Peyer's patch (tissue), 4 donors: Measurements from ENCODE around the gene SENP5.

Experiments
- POLR2A ChIP-seq, 2 donors: fragments of 450-650 bp; IDR thresholded peaks; one replicate each; pipeline ENCODE4 v1.5.1; 2017; ENCODE audit warnings: antibody characterized with exemption in 2 of 2, mild to moderate bottlenecking in 2 of 2, moderate library complexity in 2 of 2
- TF ChIP-seq, protein P1 (sequence below), 6 experiments: fragments of 450-650 bp in 4 of 6; fragments of 200-600 bp in 2 of 6; sonication (generic) in 1 of 6; IDR thresholded peaks; one replicate each; pipeline ENCODE4 v1.5.1; 2017 to 2019; ENCODE audit warnings: antibody characterized with exemption in 6 of 6, mild to moderate bottlenecking in 3 of 6, moderate library complexity in 1 of 6

DNA sequence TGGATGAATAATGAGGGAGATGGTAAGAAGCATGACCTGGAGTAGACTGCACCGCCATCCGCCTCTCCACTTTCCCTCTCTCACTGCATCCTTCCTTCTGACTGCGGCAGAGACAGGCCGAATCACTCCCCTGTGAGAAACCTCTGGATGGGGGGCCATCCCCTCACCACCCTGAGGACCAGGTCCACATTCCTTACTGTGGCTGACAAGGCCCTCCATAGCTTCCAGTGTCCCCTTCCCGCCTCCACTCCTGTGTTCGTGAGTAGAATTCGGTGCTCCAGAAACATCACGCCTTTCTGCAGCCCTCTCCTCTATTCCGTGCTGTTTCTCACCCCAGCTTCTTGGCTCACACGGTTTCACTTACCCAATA, 98.1 kb downstream of the SENP5 start:
- no peak for TF ChIP-seq POLR2A (IDR thresholded peaks at IDR 0.05)
- TF ChIP-seq, protein P1, sequence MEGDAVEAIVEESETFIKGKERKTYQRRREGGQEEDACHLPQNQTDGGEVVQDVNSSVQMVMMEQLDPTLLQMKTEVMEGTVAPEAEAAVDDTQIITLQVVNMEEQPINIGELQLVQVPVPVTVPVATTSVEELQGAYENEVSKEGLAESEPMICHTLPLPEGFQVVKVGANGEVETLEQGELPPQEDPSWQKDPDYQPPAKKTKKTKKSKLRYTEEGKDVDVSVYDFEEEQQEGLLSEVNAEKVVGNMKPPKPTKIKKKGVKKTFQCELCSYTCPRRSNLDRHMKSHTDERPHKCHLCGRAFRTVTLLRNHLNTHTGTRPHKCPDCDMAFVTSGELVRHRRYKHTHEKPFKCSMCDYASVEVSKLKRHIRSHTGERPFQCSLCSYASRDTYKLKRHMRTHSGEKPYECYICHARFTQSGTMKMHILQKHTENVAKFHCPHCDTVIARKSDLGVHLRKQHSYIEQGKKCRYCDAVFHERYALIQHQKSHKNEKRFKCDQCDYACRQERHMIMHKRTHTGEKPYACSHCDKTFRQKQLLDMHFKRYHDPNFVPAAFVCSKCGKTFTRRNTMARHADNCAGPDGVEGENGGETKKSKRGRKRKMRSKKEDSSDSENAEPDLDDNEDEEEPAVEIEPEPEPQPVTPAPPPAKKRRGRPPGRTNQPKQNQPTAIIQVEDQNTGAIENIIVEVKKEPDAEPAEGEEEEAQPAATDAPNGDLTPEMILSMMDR (IDR thresholded peaks at IDR 0.05), result no peak
